8988T (cell line): Measurements from ENCODE around the gene HCN4.
A peak's percentile ranks its signal among the peaks of the same experiment; 100 is the strongest.

ENCODE experiments used
- DNase-seq: peaks from one replicate; pipeline ENCODE4 v3.0.0; 2011

Gene HCN4

DNA sequence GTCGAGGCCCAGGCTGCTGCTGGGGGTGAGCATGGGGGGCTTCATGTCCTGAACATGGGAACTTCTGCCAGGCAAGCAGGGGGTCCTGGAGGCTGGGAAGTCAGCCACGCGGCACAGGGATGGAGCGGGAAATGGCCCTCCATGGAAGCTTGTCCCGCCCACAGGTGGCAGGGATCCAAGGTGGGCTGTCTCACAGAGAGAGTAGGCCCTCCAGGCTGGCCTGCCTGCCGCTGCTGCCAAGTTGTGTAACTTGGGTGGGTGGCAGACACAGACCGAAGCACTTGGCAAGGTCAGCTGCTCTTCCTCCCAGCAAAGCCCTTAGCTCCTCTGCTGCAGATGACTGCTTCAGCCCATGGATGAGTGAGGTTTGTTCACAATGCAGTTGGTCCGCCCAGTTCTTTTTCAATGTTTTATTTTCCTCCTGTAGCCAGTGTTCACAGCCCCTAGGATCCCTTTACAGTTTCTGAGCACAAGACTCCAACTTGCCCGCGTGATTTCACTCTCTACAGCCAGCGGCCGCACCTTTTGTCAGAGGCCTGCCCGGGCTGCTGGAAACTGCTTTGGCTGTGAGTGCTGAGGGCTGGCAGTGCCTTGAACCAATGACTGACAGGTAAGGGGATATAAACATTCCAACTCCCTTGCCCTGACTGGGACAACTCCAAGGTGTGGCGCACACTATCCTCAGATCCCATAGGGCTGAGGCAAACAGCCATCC lies 26.7 kb downstream of the HCN4 start:
- DNase-seq: no peak

DNA sequence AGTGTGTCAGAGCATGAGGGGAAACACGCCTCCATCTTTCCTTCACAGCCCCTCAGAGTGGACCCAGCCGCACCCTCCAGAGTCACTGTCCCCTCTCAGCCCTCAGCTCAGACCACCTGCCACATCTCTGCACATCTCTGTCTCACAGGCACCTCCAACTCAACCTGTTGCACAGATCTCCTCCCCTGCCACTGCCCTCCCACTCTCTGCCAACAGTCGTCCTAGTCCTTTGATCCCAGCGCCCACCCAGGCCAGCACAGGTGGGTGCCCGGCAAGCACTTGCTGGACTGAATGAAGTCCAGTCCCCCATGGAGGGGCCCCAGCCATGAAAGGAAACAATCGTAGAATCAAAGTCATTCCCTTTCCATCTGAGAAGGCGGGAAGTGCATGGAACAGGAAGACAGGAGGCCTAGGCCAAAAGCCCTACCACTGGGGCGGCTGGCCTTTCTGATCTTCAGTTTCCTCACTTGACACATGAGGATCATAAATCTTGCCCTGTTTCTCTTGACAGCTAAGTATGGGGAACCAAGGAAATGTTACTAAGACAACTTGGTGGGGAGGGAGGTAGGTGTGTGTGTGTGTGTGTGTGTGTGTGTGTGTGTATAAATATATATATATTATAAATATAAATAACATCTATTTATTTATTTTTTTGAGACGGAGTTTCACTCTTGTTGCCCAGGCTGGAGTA lies 28.1 kb downstream of the HCN4 start:
- no peak for DNase-seq

DNA sequence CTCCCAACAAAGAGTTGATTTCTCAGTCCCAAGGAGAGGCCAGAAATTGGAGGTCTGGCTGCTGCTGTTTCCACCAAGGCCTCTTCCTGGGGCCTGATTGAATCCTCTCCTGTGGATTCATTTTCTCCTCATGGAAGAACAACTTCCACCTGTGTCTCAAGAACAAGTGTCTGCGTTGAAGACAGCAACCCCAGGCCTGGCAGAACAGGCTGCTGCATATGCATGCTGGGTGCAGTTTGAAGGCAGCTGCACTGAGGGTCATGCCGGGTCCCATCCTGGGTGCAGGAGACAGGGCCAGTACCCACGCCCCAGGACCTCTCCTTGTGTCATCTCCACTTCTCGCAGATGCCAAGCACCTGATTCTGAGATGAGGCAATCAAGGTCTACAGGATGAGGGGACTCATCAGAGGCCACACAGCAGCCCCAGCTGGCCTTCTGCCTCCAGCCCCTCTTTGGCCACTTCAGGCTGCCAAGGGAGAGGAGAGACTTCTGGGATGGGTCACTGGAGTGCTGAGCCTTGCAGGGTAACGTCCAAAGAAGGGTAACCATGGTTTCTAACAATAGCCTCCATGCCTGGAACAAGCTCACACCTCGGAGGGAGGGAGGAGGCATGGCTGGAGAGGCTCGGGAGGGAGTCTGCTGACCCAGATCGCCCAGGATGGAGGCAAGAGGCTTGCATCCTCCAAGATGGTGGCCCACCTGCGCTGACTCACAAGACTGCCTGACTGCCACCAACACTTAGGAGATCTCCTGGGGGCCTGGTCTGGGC lies 30.0 kb downstream of the HCN4 start:
- no peak for DNase-seq

DNA sequence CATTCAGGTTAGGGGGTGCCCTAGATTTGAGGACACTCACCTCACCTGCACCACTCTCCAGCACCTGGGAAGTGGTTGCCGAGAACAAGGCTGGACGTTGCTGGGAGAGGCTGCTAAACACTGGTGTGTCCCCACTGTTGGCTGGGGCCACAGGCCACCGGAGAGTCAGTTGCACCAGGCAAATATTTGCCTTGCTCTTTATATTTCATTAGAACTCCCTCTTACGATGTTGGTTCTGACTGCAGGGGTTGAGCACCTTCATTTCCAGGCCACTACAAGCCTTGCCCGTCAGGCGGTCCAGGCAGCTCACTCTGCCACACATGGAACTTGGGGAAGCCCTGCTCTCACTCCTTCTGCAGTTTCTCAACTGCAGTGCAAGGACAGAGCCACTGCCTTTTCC lies 30.7 kb downstream of the HCN4 start:
- DNase-seq: no peak

- no peak for DNase-seq
These were observed 31.6 kb downstream of the HCN4 start for GRCh38 chr15:73337187-73337586.

DNA sequence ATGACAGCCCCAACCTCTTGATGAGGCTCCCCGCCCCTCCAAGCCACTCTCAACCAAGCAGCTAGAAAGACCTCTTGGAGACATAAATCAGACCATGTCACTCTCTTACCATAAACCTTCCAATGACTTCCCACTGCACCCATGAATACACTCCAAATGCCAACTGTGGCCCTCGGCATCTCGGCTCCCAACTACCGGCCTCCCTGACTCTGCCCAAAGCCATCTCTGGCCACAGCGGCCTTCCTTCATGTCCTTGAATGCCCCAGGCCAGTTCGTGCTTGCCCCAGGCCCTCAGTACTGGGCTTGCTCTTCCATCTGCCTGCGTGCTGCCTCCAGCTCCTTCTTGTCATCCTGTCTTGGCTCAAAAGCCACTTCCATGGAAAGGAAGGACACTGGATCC lies 32.0 kb downstream of the HCN4 start:
- DNase-seq: no peak

DNA sequence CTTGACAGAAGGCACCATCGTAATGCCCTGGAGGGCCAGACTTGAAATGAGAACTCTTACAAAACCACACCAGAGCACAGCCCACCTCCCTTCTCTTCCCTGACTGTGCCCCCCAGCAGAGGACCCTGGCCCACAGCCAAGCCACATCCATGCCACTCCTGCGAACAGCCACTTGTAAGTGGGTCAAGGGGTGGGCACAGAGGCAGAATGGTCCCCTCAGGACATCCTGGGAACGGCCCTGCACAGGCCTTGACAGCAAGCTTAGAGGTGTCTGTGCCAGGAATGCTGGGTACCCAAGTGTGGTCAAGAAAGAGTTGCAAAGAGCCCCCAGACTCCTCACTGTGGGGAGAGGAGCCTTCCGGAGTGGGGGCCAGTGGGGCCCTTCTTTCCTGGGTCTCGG lies 33.3 kb downstream of the HCN4 start:
- DNase-seq: no peak

- DNase-seq: no peak
These were observed 33.7 kb downstream of the HCN4 start for GRCh38 chr15:73335026-73335425.

DNA sequence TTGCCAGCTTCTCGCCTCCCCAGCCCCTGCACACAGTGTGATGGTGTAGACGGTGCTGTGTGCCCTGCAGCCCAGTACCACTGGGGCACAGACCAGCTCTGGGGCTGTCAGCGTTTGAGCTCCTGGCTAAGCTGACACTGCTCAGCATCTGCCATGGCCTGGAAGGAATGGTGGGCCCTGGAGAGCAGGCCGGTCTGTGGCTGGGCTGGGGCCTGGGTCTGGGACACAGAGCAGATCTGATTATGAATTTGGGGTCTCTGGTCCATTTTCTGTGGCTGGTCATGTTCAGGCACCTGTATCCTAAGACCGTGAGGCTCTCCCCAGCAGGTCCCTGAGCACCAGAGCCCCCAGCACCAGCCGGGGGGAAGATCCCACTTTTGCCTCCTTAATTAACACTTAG lies 34.7 kb downstream of the HCN4 start:
- no peak for DNase-seq

DNA sequence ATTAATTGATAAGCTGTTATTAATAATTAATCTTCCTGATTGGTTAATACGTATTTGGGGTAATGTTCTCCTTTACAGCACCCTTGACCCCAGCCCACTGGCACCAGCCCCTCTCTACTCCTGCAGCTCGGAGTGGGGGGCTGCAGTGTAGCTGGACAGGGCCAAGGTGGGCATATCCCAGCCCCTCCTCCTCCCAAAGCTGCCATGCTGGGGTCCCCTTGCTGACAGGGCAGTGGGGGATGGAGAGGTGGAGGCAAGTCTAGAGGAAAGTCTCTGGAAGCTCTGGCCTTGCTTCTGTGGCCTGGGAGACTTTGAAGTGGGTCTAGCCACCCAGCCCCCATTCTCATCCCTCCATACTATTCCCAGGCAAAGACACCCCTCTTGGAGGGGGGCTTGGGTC lies 35.8 kb downstream of the HCN4 start:
- DNase-seq: no peak

GRCh38 chr15:73331991-73332925 lies 36.5 kb downstream of the HCN4 start:
- no peak for DNase-seq

DNA sequence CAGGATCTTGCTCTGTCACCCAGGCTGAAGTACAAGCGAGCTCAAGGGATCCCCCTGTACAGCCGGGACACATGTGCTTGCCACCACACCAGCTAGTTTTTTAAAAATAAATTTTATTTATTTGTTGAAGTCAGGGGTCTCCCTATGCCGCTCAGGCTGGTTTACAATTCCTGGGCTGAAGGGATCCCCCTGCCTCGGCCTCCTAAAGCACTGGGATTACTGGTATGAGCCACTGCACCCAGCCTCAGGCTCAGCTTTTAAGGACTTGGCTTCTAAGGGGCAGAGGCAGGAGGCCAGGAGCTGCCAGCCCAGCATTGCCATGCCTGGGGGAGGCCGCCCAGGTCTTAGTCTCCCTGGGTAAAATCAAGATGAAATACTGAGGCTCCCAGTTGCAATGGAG lies 37.3 kb downstream of the HCN4 start:
- DNase-seq: no peak

DNA sequence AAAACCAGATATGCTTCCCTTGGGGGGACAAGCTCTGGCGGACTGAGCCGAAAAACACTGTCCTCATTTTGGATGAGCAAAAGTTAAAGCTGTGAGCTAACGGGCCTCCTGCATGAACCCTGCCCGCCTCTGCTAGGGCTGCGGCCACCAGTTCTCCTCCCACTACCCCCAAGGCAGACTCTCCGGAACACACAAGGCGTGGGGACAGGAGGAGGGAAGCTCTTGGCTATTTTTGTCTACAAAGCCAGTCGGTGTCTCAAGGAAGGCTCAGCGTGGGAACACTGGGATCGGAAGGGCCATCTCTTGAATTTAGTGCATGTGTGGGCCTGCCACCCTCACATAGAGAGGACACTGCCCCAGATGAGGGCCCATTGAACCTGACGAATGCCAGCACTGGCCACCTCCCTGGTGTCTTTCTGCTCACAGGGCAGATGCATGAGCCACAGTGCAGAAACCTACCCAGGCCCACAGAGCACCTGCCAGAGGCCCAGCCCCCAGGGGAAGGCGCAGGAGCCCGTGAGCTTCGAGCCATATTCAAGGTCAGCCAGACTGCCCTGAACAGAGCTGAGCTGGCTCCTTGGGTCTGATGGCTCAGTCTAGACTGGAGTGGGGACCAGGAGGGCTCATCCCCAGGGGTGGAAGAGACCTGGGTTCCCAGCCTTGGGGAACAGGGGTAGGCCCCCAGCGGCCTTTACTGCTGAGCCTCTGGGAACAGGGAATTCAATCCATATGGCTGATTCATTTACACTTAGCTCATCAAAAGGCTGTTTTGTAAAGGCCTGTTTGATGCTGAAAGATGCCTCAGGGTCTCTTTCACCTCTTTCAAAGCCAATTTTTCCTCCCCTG lies 38.3 kb downstream of the HCN4 start:
- DNase-seq: no peak

GRCh38 chr15:73329501-73330200 lies 39.1 kb downstream of the HCN4 start:
- DNase-seq: no peak

GRCh38 chr15:73328981-73329380 lies 39.8 kb downstream of the HCN4 start:
- DNase-seq: no peak

DNA sequence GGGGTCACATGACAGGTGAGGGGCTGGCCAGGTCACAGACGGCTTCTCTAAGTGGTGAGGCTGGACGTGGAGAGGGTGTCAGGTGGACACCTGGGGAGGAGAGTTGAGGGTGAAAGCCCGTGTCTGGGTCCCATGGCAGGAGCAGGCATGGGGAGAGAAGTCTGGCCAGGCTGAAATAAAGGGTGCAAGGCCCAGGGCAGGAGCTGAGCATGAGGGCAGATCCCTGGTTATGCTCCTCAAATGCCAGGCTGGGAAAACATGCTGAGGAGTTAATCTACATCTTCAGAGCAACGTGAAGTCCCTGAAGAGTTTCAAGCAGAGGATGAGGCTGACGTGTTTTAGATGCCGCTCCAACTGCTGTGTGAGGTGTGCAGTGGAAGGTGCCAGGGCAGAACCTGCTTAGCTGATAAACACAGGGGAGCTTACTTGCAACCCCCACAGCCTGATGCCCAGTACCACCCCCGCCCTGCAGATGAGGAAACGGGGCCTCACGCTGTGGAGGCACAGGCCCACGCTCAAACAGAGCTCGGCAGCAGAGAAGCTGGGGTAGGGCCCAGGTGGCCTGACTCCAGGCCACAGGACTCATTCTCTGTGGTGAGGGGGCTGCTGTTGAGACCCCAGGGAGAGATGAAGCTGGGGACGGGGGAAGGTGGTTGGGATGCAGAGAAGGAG lies 40.5 kb downstream of the HCN4 start:
- no peak for DNase-seq

- DNase-seq: no peak
These were observed 42.6 kb downstream of the HCN4 start for GRCh38 chr15:73326157-73326556.

DNA sequence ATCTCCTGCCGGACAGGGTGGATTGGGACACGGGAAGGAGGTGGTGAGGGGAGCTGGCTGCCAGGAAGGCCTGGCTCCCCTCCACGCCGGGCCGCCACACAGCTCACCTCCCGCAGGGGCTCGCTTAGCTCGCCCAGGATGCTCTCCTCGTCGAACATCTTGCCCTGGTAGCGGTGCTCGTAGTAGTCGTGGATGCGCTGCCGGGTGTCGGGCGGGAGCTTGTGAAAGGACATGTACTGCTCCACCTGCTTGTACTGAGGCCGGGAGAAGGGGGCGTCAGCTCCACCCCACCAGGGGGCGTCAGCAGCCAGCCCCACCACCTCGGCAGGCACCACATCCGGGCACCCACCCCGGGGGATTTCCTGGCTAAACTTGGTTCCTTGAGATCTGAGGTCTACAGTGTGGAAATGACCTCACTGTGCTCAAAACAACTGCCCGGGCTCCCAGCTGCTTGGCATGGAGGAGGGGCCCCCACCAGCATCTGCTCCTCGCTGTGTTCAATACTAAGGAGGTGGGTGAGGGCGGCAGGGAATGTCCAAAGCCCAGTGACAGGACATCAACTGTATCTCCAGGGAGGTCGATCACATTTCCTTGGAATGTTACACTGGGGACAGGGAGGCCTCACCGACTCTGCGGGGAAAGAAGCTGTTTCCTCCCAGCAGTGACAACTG lies 43.4 kb downstream of the HCN4 start:
- DNase-seq: peak; percentile 46

GRCh38 chr15:73324496-73325170 lies 44.1 kb downstream of the HCN4 start:
- DNase-seq: no peak

DNA sequence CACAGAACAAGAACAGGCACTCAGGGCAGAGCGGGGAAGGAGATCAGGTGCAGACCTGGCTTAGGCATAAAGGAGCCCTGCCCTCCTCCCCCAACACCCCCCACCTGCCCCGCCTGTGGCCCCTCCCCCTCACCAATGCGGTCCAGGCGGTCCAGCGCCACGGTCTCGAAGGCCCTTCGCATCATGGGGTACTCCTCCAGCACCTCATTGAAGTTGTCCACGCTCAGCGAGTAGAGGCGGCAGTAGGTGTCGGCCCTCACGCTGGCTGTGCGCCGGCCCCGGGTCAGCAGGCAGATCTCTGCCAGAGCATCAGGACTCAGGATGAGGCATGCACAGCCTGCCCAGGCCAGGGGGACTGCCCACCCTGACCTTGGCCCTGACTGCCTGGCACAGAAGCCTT lies 44.8 kb downstream of the HCN4 start:
- no peak for DNase-seq
